Body of pancreas (tissue), 4 donors: Measurements from ENCODE around the gene SLC9A9. TPM values are rescaled to one million over a fixed set of nuclear protein-coding genes. Genes with fewer than 3 reads are reported as not detected.

Experiments used
- ATAC-seq: fragments of 150-250 bp; one replicate; pipeline ENCODE4 v1.9.1; 2016
- DNase-seq, 4 donors: peaks; one replicate each; pipeline ENCODE4 v3.0.0-alpha.2; 2019
- H3K27ac ChIP-seq, 4 donors: fragments of 200-600 bp; sonication (generic); 1 replicate in 3 of 4; 2 replicates in 1 of 4; pipeline versions ENCODE4 v1.5.1 to v1.6.1; 2016 to 2019; ENCODE audit warnings: mild to moderate bottlenecking in 1 of 4, mixed read lengths in 1 of 4, moderate library complexity in 1 of 4
- H3K27me3 ChIP-seq, 2 donors: fragments of 200-600 bp; sonication (generic); one replicate each; pipeline ENCODE4 v1.6.0; 2016; ENCODE audit warnings: mild to moderate bottlenecking in 1 of 2
- H3K36me3 ChIP-seq, 2 donors: fragments of 200-600 bp; sonication (generic); replicated peaks in 1 of 2; 2 replicates each; pipeline ENCODE4 v1.5.1; 2016; ENCODE audit warnings: low read depth in 2 of 2; ENCODE audit not compliant: insufficient read depth in 1 of 2
- H3K4me1 ChIP-seq: fragments of 200-600 bp; sonication (generic); one replicate; pipeline ENCODE4 v1.6.0; 2016
- H3K4me3 ChIP-seq, 2 donors: fragments of 200-600 bp; sonication (generic); 1 replicate in 1 of 2; 2 replicates in 1 of 2; pipeline ENCODE4 v1.5.1; 2016 to 2019
- H3K9me3 ChIP-seq, 3 donors: fragments of 200-600 bp; sonication (generic); 1 replicate in 2 of 3; 2 replicates in 1 of 3; pipeline ENCODE4 v1.5.1; 2016
- POLR2A ChIP-seq, 3 donors: fragments of 450-650 bp; IDR thresholded peaks; one replicate each; pipeline ENCODE4 v1.6.1; 2016; ENCODE audit warnings: antibody characterized with exemption in 3 of 3, mild to moderate bottlenecking in 2 of 3
- WGBS, 2 donors: methylation state at CpG; one replicate each; pipeline ENCODE4 v1.1.5; 2017; 5-methylcytosine and 5-hydroxymethylcytosine counted together
- intact Hi-C: fragments of 100-400 bp; cut with DNase I; formaldehyde crosslinking; loops from one replicate; pipeline ENCODE4 v1.15.1; 2023
- total RNA-seq, 2 donors: library from RNA; depleted of rRNA; stranded (reverse); fragments of >200 nt; gene quantifications; one replicate each; pipeline ENCODE4 v1.1.0, GENCODE V29; 2016
- TF ChIP-seq, protein P1 (sequence below), 7 experiments: fragments of 450-650 bp in 4 of 7; fragments of 200-600 bp in 3 of 7; sonication (generic) in 3 of 7; IDR thresholded peaks; one replicate each; pipeline ENCODE4 v1.5.1; 2016 to 2019; ENCODE audit warnings: antibody characterized with exemption in 7 of 7

The SLC9A9 gene
- total RNA-seq, 2 donors from 2014 or later, result 1.6 to 2.3 TPM

DNA sequence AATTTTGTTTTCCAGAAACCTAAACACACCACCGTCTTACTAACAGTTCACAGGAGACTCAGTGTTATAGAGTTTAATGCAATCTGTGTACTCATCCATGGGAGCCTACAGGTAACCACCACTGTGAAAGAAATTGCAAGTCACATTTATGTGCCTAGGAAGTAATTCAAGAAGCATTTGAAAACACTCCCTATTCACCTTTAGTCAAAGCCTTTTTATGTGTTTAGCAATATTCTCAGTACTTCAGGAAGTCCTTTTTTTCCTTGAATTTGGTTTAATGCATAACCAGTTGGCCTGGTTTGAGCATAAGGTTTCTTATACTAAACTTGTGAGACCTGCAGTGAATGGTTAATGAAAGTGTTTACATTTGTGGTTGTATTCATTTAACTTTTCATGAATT lies 382.6 kb downstream of the SLC9A9 start:
- Histone ChIP-seq H3K4me1 (no peaks in the 10 kb centered on the region), H3K36me3 (no peaks in the 10 kb centered on the region), H3K4me3 (no peak overlapping the region), H3K27me3 (no peaks in the 10 kb centered on the region), H3K27ac (no peak overlapping the region), H3K9me3 (no peaks in the 10 kb centered on the region)
- intact Hi-C loops, result no loop called here
- DNase-seq (no peak), ATAC-seq (no peak)
- TF ChIP-seq POLR2A (IDR thresholded peaks at IDR 0.05), result no peak
- TF ChIP-seq, protein P1, sequence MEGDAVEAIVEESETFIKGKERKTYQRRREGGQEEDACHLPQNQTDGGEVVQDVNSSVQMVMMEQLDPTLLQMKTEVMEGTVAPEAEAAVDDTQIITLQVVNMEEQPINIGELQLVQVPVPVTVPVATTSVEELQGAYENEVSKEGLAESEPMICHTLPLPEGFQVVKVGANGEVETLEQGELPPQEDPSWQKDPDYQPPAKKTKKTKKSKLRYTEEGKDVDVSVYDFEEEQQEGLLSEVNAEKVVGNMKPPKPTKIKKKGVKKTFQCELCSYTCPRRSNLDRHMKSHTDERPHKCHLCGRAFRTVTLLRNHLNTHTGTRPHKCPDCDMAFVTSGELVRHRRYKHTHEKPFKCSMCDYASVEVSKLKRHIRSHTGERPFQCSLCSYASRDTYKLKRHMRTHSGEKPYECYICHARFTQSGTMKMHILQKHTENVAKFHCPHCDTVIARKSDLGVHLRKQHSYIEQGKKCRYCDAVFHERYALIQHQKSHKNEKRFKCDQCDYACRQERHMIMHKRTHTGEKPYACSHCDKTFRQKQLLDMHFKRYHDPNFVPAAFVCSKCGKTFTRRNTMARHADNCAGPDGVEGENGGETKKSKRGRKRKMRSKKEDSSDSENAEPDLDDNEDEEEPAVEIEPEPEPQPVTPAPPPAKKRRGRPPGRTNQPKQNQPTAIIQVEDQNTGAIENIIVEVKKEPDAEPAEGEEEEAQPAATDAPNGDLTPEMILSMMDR (IDR thresholded peaks at IDR 0.05), result no peak
- 44 to 57% methylated on average over 1 of the region's 1 CpG for WGBS, 2 donors

DNA sequence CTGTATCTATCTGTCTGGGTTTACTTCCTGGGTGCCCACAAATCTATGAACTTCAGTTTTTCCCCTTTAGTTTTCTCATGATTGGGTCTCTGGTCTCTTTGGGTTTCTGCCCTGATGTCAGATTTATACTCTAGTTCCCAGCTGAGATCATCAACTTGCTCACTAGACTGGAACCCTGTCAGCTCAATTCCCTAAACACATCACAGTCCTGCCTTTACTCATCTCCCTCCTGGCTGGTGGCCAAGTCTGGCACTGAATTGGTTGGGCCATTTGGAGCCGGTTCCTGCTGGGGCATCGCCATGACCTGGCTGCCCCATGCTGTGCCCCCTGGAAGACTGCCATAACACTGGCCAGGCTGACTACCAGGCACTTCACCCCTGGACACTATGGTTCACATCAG lies 383.4 kb downstream of the SLC9A9 start:
- H3K27ac ChIP-seq, result no peak overlapping the region

DNA sequence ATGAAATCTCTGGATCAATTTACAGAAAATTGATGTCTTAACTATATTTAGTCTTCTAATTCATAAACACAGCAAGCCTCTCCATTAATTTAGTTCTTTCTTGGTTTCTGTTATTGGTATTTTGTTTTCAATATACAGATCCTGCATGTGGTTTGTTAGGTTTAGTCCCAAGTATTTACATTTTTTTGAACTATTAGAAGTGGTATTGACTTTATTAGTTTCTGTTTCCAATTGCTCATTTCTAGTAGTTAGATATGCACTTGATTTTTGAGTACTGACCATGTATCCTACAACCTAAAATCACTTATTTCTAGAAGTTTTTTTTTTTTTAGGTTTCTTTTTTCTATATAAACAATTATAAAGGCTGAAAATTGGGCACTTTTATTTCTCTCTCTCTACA lies 392.8 kb downstream of the SLC9A9 start:
- no peak for ATAC-seq
- Histone ChIP-seq H3K4me3 (no peak overlapping the region), H3K9me3 (no peaks in the 10 kb centered on the region), H3K36me3 (no peaks in the 10 kb centered on the region), H3K27ac (no peak overlapping the region), H3K27me3 (no peaks in the 10 kb centered on the region), H3K4me1 (no peaks in the 10 kb centered on the region)
- no peak for TF ChIP-seq POLR2A (IDR thresholded peaks at IDR 0.05)
- TF ChIP-seq, protein P1 (IDR thresholded peaks at IDR 0.05), result no peak
- intact Hi-C loops, result no loop called here
- no peak for DNase-seq

More for the DNA sequence above, 383.4 kb downstream of the SLC9A9 start:
- WGBS, 2 donors, result 20 to 68% methylated on average over 1 to 2 of the region's 2 CpGs
- no peaks in the 10 kb centered on the region for H3K4me1 ChIP-seq
- H3K27me3 ChIP-seq, result no peaks in the 10 kb centered on the region
- H3K36me3 ChIP-seq, result no peaks in the 10 kb centered on the region
- DNase-seq (peak in 1 of 4 donors; percentile 18), ATAC-seq (no peak)
- no peak overlapping the region for H3K4me3 ChIP-seq
- no peaks in the 10 kb centered on the region for H3K9me3 ChIP-seq
- intact Hi-C loops, result no loop called here
- TF ChIP-seq, protein P1 (IDR thresholded peaks at IDR 0.05), result no peak
- no peak for TF ChIP-seq POLR2A (IDR thresholded peaks at IDR 0.05)

DNA sequence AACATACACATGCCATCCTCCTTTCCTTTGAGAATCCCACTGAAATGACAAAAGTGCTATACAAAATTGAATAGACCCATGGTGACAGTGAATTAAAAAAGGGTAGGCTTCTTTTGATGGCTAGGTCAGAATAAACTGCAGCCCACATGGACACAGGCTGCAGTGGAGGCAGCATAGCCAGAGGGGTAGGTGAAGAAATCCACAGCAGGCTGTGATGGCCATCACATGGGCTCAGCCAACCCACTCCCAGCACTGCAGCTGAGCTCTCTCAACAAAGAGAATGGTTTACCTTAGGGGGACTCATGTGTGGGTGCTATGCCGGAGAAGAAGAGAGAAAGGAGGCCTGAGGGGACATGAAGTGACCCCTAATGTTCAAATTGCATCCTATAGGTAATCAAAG lies 397.6 kb downstream of the SLC9A9 start:
- WGBS, 2 donors, result 69 to 100% methylated on average over 1 of the region's 1 CpG
- no peaks in the 10 kb centered on the region for H3K4me1 ChIP-seq

DNA sequence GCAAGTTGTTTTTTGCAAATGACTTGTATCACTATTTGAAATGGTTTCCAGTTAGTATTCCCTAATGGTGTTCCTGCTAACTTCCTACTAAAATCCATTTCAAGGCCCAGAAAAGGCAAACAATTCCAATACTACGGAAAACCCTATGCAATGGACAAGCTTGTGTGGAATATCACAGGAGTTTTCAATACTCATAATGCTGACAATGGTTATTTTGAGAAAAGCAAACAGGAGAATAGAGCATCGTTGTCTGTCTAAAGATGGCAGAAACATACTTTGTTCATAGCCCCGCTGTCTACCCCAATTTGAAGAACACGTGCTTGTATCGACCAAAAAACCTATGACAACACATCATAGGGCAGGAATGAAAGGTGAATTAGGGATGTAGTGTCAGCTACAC lies 400.8 kb downstream of the SLC9A9 start:
- WGBS, 2 donors, result 66 to 77% methylated on average over 5 of the region's 5 CpGs
- Histone ChIP-seq H3K9me3 (no peaks in the 10 kb centered on the region), H3K27ac (no peak overlapping the region), H3K4me3 (no peak overlapping the region), H3K4me1 (no peaks in the 10 kb centered on the region), H3K27me3 (no peaks in the 10 kb centered on the region), H3K36me3 (no peaks in the 10 kb centered on the region)
- ATAC-seq (no peak), DNase-seq (no peak)
- intact Hi-C loops, result no loop called here
- TF ChIP-seq POLR2A (IDR thresholded peaks at IDR 0.05), result no peak
- TF ChIP-seq, protein P1 (IDR thresholded peaks at IDR 0.05), result no peak

More for the DNA sequence above, 397.6 kb downstream of the SLC9A9 start:
- no peak overlapping the region for H3K27ac ChIP-seq
- TF ChIP-seq, protein P1 (IDR thresholded peaks at IDR 0.05), result no peak
- no peak for TF ChIP-seq POLR2A (IDR thresholded peaks at IDR 0.05)
- no peaks in the 10 kb centered on the region for H3K36me3 ChIP-seq
- ATAC-seq (no peak), DNase-seq (no peak)
- H3K9me3 ChIP-seq, result no peaks in the 10 kb centered on the region
- H3K4me3 ChIP-seq, result no peak overlapping the region
- intact Hi-C loops, result no loop called here
- H3K27me3 ChIP-seq, result no peaks in the 10 kb centered on the region
